CD14-positive monocyte (primary cell): ENCODE results near the gene PPIE. TPM values are rescaled to one million over a fixed set of nuclear protein-coding genes. Genes with fewer than 3 reads are reported as not detected.
A peak's percentile ranks its signal among the peaks of the same experiment; 100 is the strongest.
"Not testable (repeated sequence)": the region's sequence is repeated elsewhere in the genome, so short reads cannot be mapped to it uniquely, and the experiment has no call there.

Source experiments
- DNase-seq, 3 donors: peaks; one replicate each; pipeline ENCODE4 v3.0.0-alpha.2; 2011 to 2022
- H2AFZ ChIP-seq: 2 replicates; pipeline ENCODE4 v1.6.0; 2012; ENCODE audit warnings: mild to moderate bottlenecking, low read depth, low read length, inconsistent platforms; ENCODE audit not compliant: insufficient read depth, poor library complexity, severe bottlenecking
- H3K27ac ChIP-seq, 2 donors: 1 replicate in 1 of 2; 2 replicates in 1 of 2; pipeline ENCODE4 v1.5.1; 2012 to 2013; ENCODE audit warnings: low read length in 2 of 2, control low read depth in 1 of 2, inconsistent platforms in 1 of 2, low read depth in 1 of 2, mild to moderate bottlenecking in 1 of 2
- H3K27me3 ChIP-seq, 2 donors: one replicate each; pipeline versions ENCODE4 v1.6.0 to v1.6.1; 2011 to 2013; ENCODE audit warnings: low read length in 2 of 2; ENCODE audit not compliant: control insufficient read depth in 2 of 2, insufficient read depth in 2 of 2
- H3K36me3 ChIP-seq, 2 donors: replicated peaks in 1 of 2; 1 replicate in 1 of 2; 2 replicates in 1 of 2; pipeline versions ENCODE4 v1.5.1 to v1.6.1; 2012 to 2013; ENCODE audit warnings: low read length in 2 of 2, control low read depth in 1 of 2, inconsistent platforms in 1 of 2, mild to moderate bottlenecking in 1 of 2; ENCODE audit not compliant: insufficient read depth in 2 of 2, control insufficient read depth in 1 of 2
- H3K4me1 ChIP-seq, 2 donors: 1 replicate in 1 of 2; 2 replicates in 1 of 2; pipeline versions ENCODE4 v1.5.1 to v1.6.1; 2012 to 2013; ENCODE audit warnings: low read length in 2 of 2, control low read depth in 1 of 2, inconsistent platforms in 1 of 2, mild to moderate bottlenecking in 1 of 2, moderate library complexity in 1 of 2; ENCODE audit not compliant: insufficient read depth in 2 of 2, control insufficient read depth in 1 of 2
- H3K4me2 ChIP-seq: replicated peaks from 2 replicates; pipeline ENCODE3; 2012; ENCODE audit warnings: low read length, moderate library complexity, mild to moderate bottlenecking; ENCODE audit not compliant: poor library complexity, severe bottlenecking; ENCODE audit errors: extremely low read depth
- H3K4me3 ChIP-seq, 3 experiments: fragments of 200-600 bp in 1 of 3; sonication (generic) in 1 of 3; replicated peaks in 1 of 3; 1 replicate in 2 of 3; 2 replicates in 1 of 3; pipeline ENCODE4 v1.5.1; 2011 to 2013; ENCODE audit warnings: low read length in 3 of 3, mild to moderate bottlenecking in 3 of 3, control low read depth in 2 of 3, low read depth in 2 of 3, inconsistent platforms in 1 of 3, moderate library complexity in 1 of 3
- H3K79me2 ChIP-seq: 2 replicates; pipeline ENCODE4 v1.6.0; 2012; ENCODE audit warnings: mild to moderate bottlenecking, control low read depth, inconsistent platforms, low read length, moderate library complexity; ENCODE audit not compliant: insufficient read depth
- H3K9ac ChIP-seq: 2 replicates; pipeline ENCODE4 v1.6.0; 2017; ENCODE audit warnings: low read length, mild to moderate bottlenecking; ENCODE audit not compliant: insufficient read depth, poor library complexity, severe bottlenecking
- H3K9me3 ChIP-seq, 2 donors: replicated peaks in 1 of 2; 1 replicate in 1 of 2; 2 replicates in 1 of 2; pipeline versions ENCODE4 v1.5.1 to v1.6.1; 2012 to 2013; ENCODE audit warnings: low read length in 2 of 2, control low read depth in 1 of 2; ENCODE audit not compliant: control insufficient read depth in 1 of 2, insufficient read depth in 1 of 2
- H4K20me1 ChIP-seq: 2 replicates; pipeline ENCODE4 v1.6.0; 2012; ENCODE audit warnings: mild to moderate bottlenecking, low read length, control low read depth, moderate library complexity; ENCODE audit not compliant: insufficient read depth
- H3K27ac Mint-ChIP-seq, 7 donors: one replicate each; pipeline ENCODE4 v1.8.0; 2020; ENCODE audit warnings: mild to moderate bottlenecking in 7 of 7, mixed read lengths in 7 of 7, moderate library complexity in 6 of 7, inconsistent platforms in 2 of 7
- H3K27me3 Mint-ChIP-seq, 3 donors: one replicate each; pipeline ENCODE4 v1.8.0; 2021 to 2022; ENCODE audit warnings: low read depth in 3 of 3, mild to moderate bottlenecking in 3 of 3, mixed read lengths in 3 of 3, moderate library complexity in 3 of 3, inconsistent platforms in 1 of 3
- H3K36me3 Mint-ChIP-seq, 2 donors: one replicate each; pipeline ENCODE4 v1.8.0; 2020; ENCODE audit warnings: mixed read lengths in 2 of 2, inconsistent platforms in 1 of 2, mild to moderate bottlenecking in 1 of 2
- H3K4me1 Mint-ChIP-seq: one replicate; pipeline ENCODE4 v1.8.0; 2020; ENCODE audit warnings: mild to moderate bottlenecking, mixed read lengths
- H3K4me3 Mint-ChIP-seq, 2 donors: one replicate each; pipeline ENCODE4 v1.8.0; 2020; ENCODE audit warnings: mild to moderate bottlenecking in 2 of 2, mixed read lengths in 2 of 2, moderate library complexity in 1 of 2
- H3K9me3 Mint-ChIP-seq, 7 donors: one replicate each; pipeline ENCODE4 v1.8.0; 2020 to 2022; ENCODE audit warnings: mixed read lengths in 7 of 7, mild to moderate bottlenecking in 6 of 7, moderate library complexity in 6 of 7, inconsistent platforms in 2 of 7
- CTCF ChIP-seq: fragments of 200-600 bp; IDR thresholded peaks from one replicate; pipeline ENCODE4 v1.8.0; 2022; ENCODE audit warnings: antibody characterized with exemption, mild to moderate bottlenecking
- WGBS: methylation state at CpG from one replicate; pipeline ENCODE4 v1.1.5; 2013; ENCODE audit warnings: missing lambda C conversion rate; ENCODE audit not compliant: insufficient coverage; 5-methylcytosine and 5-hydroxymethylcytosine counted together
- intact Hi-C, 2 donors: fragments of 100-400 bp; cut with micrococcal nuclease; formaldehyde crosslinking; loops; one replicate each; pipeline versions ENCODE4 v1.15.0 to v1.15.1; 2023
- polyA plus RNA-seq, 3 donors: library from polyadenylated mRNA; depleted of rRNA in 1 of 3; unstranded in 2 of 3; stranded (reverse) in 1 of 3; fragments of 300-500 nt in 2 of 3; fragments of >200 nt in 1 of 3; fragmentation: Illumina TruSeq in 2 of 3; gene quantifications; 1 replicate in 2 of 3; 2 replicates in 1 of 3; pipeline ENCODE4 v1.2.3, GENCODE V29; 2012 to 2021

PPIE gene
- polyA plus RNA-seq, 3 donors, result 48.8 to 55.9 (median 48.9) TPM

GRCh38 chr1:39761557-39762260, 23.0 kb downstream of the PPIE start:
- Mint-ChIP-seq H3K27me3 (peaks cover 0 to 2% (median 0%) of the 10 kb centered on the region in 3 donors), H3K9me3 (no peaks in the 10 kb centered on the region), H3K27ac (peak overlapping the region in 2 of 7 donors; percentile 12 to 62), H3K4me1 (no peaks in the 10 kb centered on the region), H3K36me3 (peaks cover 38 to 51% of the 10 kb centered on the region in 2 donors), H3K4me3 (no peak overlapping the region)
- WGBS, result 94% methylated on average over 7 of the region's 16 CpGs
- H3K27ac ChIP-seq, result no peak overlapping the region
- no peaks in the 10 kb centered on the region for H3K27me3 ChIP-seq
- H3K9ac ChIP-seq, result no peak overlapping the region
- H3K4me1 ChIP-seq, result no peaks in the 10 kb centered on the region
- TF ChIP-seq CTCF, result no peak
- no peak overlapping the region for H2AFZ ChIP-seq
- H3K79me2 ChIP-seq, result no peaks in the 10 kb centered on the region
- H3K4me3 ChIP-seq, result no peak overlapping the region
- H4K20me1 ChIP-seq, result no peaks in the 10 kb centered on the region
- peaks cover 33 to 46% of the 10 kb centered on the region in 2 donors for H3K36me3 ChIP-seq
- intact Hi-C loops, result no loop called here
- no peak for DNase-seq
- H3K9me3 ChIP-seq, result no peaks in the 10 kb centered on the region
- no peak overlapping the region for H3K4me2 ChIP-seq

DNA sequence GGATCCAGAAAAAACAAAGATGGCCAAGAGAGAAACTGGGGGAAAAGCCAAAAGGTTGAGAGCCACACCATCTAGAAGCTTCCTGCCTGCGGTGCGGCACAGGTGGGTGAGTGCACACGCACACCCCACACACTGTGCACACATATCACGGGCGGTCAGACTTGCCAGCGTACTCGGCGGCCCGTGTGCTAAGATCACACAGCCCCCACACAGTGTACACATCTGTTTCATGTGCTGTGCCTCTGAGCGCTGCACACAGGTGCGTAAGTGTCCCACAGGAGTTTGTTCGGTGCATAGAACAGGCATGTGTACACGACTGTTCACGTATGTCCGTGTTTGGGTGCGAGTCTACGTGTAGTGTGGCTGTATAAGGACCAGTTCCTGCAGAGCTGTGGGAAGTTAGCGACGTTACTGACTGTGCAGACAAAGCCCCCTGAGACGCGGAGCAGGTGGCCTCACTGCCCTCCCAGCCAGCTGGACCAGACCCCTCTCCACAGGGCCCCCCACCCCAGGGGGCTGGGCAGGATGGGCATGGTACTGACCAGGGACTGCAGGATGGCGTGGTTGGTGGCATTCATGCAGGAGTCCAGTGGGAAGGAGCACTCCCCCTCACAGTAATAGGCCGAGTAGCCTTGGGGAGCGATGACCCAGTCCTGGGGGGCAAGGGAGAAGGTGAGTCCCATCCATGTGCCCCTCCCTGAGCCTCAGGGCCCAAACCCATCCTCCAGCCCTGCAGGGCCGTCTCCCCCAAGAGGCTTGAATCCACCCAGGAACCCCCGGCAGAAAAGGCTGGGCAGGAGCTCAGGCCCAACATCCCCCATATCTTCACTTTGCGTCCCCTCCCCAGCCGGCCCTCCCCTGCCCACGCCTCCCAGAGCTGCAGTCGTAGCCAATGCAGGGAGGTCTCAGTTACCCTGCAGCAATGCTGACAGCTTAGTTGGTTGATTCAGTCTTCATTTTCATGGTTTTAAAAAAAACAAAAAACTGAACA, 24.2 kb downstream of the PPIE start:
- TF ChIP-seq CTCF, result no peak
- WGBS, result 98% methylated on average over 19 of the region's 30 CpGs
- Histone ChIP-seq H3K27ac (no peak overlapping the region), H3K36me3 (peaks cover 22 to 35% of the 10 kb centered on the region in 2 donors), H3K4me3 (no peak overlapping the region), H3K9me3 (no peaks in the 10 kb centered on the region), H3K4me2 (no peak overlapping the region), H4K20me1 (no peaks in the 10 kb centered on the region), H3K27me3 (no peaks in the 10 kb centered on the region), H3K9ac (no peak overlapping the region), H2AFZ (no peak overlapping the region), H3K79me2 (no peaks in the 10 kb centered on the region), H3K4me1 (no peaks in the 10 kb centered on the region)
- Mint-ChIP-seq H3K36me3 (peaks cover 28 to 40% of the 10 kb centered on the region in 2 donors), H3K27me3 (peaks cover 0 to 2% (median 0%) of the 10 kb centered on the region in 3 donors), H3K4me3 (no peak overlapping the region), H3K27ac (peak overlapping the region in 1 of 7 donors; percentile 64), H3K9me3 (no peaks in the 10 kb centered on the region), H3K4me1 (no peaks in the 10 kb centered on the region)
- intact Hi-C loops, result no loop called here
- no peak for DNase-seq

GRCh38 chr1:39763619-39764374, 25.1 kb downstream of the PPIE start:
- H3K9ac ChIP-seq, H3K9me3 Mint-ChIP-seq, H3K27ac ChIP-seq, H3K27me3 Mint-ChIP-seq, H3K4me3 ChIP-seq, H3K4me3 Mint-ChIP-seq, H3K4me1 ChIP-seq, H4K20me1 ChIP-seq, H3K4me1 Mint-ChIP-seq, intact Hi-C loops, H3K27ac Mint-ChIP-seq, H3K4me2 ChIP-seq, DNase-seq, H3K79me2 ChIP-seq, H3K9me3 ChIP-seq, H3K27me3 ChIP-seq, H2AFZ ChIP-seq: not testable (repeated sequence)
- H3K36me3 Mint-ChIP-seq, result peaks cover 22 to 30% of the 10 kb centered on the region in 2 donors
- peaks cover 16 to 25% of the 10 kb centered on the region in 2 donors for H3K36me3 ChIP-seq
- WGBS, result 97% methylated on average over 9 of the region's 18 CpGs
